GM19035 (cell line): ENCODE measurements around the gene SERPINA1.
"Not testable (repeated sequence)": the region's sequence is repeated elsewhere in the genome, so short reads cannot be mapped to it uniquely, and the experiment has no call there.

Source experiments
- ATAC-seq: cut with Tn5 transposase; IDR thresholded peaks from one replicate; pipeline ENCODE4 v1.9.1; 2021; ENCODE audit not compliant: unreplicated experiment

SERPINA1 gene

DNA sequence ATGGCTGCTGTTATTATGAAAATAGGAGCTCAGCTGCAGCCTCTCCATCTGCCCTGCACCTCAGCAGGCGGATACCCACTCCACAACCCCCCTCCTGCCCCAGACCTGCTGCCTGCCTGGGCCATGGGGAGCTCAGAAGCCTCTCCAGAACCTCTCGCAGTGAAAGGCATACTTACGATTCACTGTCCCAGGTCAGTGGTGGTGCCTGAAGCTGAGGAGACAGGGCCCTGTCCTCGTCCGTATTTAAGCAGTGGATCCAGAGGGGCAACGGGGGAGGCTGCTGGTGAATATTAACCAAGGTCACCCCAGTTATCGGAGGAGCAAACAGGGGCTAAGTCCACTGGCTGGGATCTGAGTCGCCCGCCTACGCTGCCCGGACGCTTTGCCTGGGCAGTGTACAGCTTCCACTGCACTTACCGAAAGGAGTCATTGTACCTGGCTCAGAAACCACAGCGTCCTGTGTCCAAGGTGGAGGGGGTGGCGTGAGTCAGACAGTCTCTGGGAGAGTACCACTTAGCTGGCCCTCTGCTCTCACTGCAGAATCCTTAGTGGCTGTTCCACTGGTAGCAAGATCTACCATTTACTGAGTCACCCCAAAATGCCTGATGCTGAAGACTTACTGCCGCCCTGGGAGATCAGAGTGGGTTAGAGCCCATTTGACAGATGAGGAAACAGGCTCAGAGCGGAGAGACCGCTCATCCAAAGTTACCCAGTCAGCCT lies at the start of gene SERPINA1:
Gene SERPINA1, minus strand, starts transcription at position 219 of the 720 bp plus-strand sequence. CDS start 5,365 bp downstream, outside the sequence.
- ATAC-seq: no peak

DNA sequence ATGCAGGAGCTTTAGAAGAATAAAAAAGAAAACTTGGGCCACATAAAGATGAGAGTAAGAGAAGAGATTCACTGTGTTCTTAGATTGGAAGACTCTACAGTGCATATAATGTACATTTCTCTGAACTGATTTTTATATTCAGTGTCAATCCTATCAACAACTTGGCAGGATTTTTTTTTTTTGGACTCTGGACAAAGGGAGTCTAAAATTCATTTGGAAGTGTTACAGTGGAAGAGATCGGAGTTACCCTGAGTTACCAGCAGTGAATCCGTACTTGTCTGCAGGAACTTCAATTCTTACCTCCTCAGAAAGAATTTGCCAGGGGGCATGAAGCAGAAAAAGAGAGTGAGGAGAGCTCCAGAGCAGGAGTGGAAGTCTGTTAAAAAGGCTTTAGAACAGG lies 40.2 kb upstream of the SERPINA1 start:
- ATAC-seq: no peak

DNA sequence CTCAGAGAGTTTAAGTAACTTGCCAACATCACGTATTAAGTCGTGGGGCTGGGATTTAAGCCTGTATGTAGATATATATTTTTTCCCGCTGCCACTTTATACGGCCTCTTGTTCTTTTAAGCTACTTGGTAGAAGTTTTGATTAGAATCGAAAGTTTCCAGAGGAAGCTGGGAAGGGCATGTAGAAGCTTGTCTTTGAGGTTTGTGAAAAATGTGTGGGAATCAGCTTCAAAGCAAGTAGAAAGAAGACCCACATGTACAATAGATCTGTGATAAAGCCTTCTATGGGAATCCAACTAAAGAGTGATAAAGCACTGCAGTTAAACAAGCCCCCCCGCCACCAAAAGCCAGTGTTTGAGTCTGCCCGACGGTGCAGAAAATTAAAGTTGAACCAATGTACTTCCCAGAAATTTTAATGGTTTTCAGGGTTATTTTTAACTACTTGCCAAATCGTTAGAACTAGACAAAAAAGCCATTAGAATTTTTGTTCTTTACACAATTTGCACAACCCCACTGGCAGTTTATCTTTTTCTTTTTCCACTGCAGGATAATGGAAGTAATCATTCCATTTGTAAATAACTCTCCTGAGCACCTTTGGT lies 38.7 kb upstream of the SERPINA1 start:
- no peak for ATAC-seq

DNA sequence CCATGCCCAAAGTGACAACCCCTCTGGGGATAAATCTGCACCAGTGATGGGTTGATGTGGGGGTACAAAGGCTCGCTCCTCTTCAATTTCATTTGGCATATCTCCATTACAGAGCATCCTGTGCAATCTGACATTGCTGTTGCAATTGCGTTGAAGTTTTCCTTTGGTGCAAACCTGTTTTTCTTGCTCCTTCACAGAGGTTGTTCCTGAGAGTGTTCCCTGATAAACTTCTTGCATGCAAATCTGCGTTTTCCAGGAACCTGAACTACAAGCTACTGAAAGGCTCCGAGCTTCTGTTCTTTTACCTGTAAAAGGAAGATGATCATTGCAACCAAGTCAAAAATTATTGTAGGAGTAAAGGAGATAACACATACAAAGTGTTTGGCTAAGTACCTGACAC lies 38.1 kb upstream of the SERPINA1 start:
- ATAC-seq: no peak

DNA sequence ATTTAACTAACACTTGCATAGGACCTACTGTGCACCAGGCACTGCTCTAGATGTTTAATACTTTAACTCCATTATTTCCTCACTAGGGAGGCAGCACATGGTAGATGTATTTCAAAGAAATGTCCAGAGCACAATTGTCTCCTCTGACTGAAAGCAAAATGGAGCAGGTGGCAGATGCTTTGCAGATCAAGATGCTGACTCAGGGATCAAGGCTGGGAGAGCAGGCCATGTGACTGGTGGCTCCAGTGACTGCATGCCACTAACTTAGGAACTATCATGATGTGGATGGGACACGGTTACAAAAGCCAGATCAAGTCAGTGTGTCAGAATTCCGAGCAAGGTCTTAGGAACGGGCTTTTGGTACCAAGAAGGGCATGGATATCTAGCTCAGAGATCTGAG lies 36.0 kb upstream of the SERPINA1 start:
- no peak for ATAC-seq

DNA sequence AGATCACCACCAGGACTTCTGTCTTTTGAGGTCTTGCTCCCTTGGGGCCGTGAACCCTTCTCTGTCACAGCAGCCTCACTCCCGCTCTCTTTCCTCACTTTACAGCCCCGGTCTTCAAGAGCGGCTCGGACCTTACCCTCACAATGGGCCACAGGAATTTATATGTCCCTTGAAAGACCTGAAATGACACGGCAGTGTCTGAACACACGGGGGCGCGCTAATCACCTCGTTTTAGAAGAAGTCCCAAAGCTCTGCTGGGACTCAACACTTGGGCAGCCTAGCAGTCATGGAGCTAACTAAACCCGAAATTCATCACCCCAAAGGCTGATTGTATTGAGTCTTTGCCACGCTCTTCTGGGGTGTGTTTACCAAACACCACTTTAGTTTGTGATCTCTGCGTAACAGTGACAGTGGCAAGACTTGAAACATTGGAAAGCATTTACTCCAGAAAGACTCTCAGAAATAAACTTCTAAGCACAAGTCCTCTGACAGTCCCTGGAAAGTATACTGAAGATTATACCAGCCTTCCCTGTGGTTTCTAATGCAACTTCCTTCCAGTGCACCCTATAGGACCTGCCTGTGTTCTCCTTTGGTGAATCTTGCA lies 35.2 kb upstream of the SERPINA1 start:
- peak; percentile 58 for ATAC-seq

DNA sequence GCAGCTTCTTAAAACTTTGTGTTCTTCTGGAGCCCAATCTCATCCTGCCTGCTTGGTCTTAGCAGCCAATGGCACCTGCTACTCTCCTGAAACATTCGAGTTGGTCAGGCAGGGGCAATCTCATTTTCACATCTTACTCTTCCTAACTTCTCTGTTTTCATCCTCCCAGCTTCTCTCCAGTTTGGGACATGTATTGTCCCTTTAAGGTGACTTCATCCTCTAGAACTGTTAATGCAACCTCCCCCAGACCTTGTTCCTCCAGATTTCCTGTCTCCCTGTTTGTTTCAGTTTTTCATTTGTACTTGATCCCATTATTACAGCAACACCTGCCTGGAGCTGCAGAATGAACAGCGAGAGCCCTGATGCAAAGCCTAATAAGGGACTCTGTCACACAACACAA lies 32.9 kb upstream of the SERPINA1 start:
- ATAC-seq: no peak

DNA sequence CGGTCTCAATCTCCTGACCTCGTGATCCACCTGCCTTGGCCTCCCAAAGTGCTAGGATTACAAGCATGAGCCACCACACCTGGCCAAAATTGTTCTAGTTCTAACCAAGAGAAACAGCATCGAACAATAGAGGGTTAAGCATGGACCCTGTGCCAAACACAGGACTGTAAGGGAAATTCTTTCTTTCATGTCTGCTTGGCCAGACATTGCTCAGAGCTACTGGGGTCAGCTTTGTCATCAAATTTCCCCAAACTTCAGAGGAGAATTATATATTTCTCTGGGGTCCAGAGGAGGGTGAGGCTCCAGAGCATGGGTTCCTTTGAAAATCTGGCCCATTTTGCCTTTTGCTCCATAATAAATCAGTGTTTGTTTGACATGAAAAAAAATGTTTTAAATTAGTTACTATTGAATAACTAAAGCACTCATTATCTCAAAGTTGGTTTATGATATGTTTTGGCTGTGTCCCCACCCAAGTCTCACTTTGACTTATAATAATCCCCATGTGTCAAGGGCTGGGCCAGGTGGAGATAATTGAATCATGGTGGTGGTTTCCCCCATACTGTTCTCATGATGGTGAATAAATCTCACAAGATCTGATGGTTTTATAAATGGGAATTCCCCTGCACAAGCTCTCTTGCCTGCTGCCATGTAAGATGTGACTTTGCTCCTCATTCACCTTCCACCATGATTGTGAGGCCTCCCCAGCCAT lies 29.2 kb upstream of the SERPINA1 start:
- not testable (repeated sequence) for ATAC-seq

DNA sequence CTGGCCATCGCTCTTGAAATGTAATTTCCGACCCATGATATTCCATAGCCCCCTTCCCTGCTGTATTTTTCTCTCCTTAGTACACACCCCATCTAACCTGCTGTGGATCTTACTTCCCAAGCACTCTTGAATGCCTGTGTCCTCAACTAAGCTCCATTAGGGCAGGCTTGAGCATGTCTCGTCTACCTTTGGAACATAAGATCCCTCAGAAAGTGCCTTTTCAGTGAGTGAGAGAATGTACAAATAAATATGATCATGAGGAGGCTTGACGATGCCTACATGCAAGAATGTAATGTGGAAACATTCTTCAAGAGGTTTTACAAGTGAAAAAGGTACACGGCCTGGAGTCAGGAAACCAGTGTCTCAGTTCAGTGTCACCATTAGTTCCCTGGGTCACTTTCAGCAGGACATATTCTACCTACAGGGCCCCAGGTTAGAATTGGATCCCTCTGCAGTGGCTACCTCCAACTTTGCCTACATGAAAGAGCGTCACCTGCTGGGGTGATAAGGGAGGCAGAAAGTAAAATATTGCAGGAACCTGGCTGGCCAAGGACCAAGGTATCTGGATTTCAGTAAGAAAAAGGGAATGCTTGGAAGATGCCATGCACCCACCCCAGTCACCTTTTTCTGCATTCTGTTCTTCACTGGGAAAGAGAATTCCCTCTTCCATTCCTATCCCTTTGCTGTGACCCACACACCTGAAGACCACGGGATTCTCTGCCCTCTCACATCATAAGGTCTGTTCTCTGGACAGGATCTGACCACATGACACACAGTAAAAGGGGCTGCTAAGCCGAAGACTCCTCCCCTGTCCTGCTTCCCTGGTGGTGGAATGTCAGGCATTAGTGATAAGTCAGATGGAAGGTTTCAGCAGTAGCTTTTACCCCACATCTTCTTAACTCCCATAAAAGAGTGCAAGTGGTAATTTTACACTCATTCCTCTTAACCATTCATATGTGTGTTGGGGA lies 24.6 kb upstream of the SERPINA1 start:
- no peak for ATAC-seq

DNA sequence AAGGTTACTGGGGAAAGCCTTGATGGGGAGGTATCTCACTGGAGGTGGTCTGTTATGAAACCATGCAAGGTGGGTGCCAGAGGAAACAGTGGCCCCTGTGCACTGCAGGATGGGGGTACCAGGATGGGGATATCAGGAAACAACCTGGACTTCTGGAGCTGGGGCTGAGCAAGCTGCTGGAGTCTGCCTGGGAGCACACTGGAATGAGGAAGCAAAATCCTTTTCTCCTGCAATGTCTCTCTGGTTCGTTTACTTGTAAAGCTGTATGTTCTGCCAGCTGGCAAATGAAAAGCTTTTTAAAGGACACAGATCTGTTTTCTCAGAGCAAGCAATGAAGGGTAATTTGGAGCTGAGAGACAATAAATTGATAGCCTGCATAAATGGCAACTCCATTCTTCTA lies 23.2 kb upstream of the SERPINA1 start:
- ATAC-seq: no peak

DNA sequence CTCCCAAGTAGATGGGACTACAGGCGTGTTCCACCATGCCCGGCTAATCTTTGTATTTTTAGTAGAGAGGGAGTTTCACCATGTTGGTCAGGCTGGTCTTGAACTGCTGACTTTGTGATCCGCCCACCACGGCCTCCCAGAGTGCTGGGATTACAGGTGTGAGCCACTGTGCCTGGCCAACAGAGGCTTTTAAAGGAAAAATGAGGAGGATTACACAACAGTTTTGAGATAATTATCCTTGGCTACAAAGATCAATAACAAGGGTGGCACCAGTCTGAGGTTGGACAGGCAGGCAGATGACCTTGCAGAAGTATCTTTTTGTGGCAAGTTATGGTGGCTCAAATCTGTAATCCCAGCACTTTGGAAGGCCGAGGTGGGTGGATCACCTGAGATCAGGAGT lies 21.0 kb upstream of the SERPINA1 start:
- ATAC-seq: not testable (repeated sequence)

DNA sequence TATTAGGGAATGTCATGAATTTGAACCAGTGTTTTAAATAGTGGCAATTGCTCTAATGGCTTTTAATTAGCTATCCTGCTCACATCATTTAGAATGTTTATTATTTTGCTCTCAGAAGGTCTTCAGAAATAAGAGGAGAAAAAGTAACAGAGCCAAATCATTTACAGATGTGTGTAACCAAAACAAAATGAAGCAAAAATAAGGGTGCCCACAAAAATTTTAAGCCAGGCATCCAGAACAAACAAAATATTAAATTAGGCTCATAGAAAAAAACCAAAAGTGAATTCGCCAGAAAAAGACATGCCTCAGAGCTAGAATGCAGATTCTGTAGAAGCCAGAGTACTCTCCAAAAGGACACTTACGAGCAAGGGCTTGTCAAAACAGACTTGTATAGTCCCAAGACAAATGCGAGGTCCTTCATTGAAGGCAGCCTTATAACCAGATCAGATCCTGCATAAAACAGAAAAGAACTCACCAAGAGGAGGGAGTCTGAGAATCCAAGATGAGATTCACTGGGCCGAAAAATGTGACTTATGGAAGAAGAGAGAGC lies 20.2 kb upstream of the SERPINA1 start:
- no peak for ATAC-seq

DNA sequence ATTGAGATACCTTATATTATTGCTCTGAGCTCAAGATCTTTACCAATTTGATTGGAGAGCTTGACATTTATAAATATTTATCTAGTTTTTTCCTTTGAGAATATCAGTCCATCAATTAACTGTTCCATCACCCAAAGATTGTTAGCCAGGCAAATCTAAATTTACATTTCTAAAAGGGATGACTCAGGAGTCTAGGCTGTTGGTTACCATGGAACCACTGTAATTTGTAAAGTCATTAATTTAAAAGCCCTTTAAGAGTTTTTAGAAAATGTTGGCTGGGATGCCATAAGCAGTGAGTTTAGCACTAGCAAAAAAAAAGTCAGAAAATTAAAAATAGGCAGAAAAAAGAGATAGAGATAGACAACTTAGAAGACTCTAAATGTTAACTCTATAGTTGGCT lies 19.5 kb upstream of the SERPINA1 start:
- ATAC-seq: no peak

DNA sequence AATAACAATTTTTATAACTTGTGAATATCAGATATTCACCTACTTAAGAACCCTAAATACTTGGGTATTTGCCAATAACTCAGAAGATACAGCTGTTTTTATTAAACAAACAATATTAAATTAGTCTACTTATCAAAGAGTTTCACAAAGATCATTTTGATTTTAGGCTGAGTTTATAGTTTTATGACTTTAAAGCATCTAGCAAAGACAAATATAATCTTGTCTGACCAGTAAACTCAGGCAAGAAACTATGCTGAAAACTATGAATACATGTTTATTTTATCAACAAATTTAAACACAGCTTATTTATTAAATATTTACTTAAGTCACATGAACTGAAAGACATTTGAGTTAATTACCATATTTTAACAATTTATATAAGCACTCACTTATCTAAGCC lies 18.5 kb upstream of the SERPINA1 start:
- ATAC-seq: no peak

DNA sequence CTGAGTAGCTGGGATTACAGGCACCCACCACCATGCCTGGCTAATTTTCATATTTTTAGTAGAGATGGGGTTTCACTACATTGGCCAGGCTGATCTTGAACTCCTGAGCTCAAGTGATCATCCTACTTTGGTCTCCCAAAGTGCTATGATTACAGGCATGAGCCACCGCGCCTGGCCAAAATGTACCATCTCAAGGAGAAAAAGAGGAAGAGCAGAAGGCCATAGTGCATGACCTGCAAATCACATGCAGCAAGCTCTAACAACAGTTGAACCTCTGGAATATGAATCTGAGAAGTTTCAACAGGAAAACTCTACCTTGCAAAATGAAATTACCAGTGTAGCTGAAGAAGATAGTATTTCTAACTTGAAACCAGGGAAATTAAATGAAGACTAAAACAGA lies 17.1 kb upstream of the SERPINA1 start:
- ATAC-seq: no peak

DNA sequence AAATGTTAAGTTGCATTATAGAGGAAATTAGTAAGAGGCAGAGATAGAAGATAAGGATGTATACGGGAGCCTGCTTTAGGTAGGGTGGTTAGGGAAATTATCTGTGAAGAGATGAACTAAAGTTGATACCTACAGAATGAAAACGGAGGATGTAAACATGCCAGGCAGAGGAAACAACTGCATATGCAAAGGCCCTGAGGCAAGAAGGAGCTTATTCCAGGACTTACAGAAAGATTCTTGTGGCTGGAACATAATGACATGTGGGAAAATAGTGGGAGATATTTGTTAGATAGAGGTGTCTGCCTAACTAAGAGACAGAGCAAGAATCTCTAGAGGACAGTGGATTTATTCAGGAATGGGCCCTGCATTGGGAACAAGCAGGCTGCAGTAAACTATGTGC lies 16.2 kb upstream of the SERPINA1 start:
- ATAC-seq: no peak

DNA sequence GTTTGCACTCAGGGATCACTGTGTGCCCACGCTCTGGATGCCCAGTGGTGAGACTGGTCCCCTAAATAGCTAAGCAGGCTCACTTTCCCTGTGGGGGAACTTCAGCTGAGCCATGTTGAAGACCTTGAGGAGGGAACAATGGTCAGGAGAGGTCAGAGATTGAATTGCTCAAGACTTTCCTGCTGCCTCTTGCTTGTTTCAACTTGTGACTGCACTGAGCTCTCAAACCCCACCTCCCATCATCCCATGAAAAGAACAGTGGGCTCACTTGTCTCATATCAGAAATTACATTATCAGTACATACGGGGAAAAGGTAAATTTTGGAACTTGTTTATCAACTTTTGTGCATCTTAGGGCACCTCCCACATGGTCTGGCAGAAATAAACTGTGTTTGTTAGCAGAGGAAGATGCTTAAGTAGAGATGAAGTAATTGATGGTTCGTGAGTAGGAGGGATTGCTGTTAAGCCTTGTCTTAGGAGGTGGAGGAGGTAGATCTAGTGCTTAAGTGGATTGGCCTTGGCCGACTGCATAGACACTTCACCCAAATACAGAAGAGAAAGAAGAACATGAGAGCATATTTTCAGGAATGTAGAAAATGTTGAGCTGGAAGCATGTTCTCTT lies 15.0 kb upstream of the SERPINA1 start:
- no peak for ATAC-seq

DNA sequence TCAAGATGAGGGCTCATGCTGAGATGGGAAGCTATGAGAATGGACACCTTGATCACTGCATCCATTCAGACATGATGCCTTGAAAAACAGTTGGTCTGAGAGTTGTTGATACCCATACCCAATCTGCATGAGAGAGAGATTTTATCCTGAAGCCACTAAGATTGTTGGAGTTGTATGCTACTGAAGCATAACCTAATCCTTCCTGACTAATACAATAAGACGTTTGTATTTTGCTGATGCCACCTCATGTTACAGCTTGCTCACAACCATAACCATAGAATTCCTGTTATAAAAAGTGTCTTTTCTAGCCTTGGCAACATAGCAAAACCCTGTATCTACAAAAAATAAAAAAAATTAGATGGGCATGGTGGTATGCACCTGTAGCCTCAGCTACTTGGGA lies 12.7 kb upstream of the SERPINA1 start:
- ATAC-seq: no peak

DNA sequence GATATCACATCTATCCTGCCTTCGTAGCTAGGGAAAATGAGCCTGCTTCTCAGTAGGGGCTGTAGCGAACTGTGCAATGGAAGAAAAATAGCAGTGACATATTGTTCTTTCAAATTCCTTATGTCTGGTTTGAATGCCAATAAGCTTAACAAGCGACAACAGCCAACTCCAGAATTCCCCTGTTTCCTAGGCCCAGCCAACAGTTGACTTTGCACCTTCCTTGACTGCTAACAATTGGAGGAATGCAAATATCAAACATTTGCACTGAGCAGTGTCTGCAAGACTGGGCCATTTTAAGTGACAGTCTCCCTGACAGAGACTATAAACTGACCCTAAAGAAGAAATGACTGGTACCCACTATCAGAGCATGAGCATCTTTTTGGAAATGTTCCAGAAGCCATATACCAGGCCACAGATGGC lies 12.0 kb upstream of the SERPINA1 start:
- no peak for ATAC-seq

DNA sequence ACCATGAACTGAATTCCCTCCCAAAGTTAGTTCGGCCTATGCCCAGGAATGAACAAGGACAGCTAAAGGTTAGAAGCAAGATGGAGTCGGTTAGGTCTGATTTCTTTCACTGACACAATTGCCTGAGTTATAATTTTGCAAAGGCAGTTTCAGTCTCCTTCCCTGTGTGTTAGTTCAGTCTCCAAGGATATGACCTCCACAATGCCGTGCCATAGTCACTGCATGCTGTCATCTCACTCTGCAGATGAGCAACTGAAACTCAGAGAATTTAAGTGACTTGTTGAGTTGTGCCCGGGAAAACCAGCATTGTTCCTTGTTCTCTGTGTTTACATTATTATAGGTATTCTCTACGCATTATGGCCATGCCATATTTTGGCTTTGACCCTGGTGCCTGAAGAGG lies 10.1 kb upstream of the SERPINA1 start:
- ATAC-seq: no peak
